IMR-90 (cell line): Measurements from ENCODE around the gene KRTAP5-1. TPM values are rescaled to one million over a fixed set of nuclear protein-coding genes. Genes with fewer than 3 reads are reported as not detected.

ENCODE experiments used
- ATAC-seq: fragments of 200-7000 bp; cut with Tn5 transposase; 2 replicates; pipeline ENCODE4 v1.9.1; 2020; ENCODE audit warnings: low read depth, mild to moderate bottlenecking, moderate library complexity
- BruUV-seq: library from RNA; stranded (reverse); fragments of 400-500 nt; replicated peaks from 2 replicates; lab custom pipeline; 2021; lab: Mats Ljungman, UMichigan
- CTCF ChIA-PET: fragments of 300-600 bp; formaldehyde crosslinking; extraction: SDS; loops from one replicate; lab custom pipeline; 2021; ENCODE audit warnings: antibody characterized with exemption; lab: Yijun Ruan, JAX
- POLR2A ChIA-PET: fragments of 300-600 bp; sonication (Branson Sonifier 250); formaldehyde crosslinking; loops from one replicate; lab custom pipeline; 2022; ENCODE audit warnings: antibody characterized with exemption; ENCODE audit not compliant: unreplicated experiment; lab: Charles Lee
- DNase-seq: peaks from one replicate; pipeline ENCODE4 v3.0.0; 2013
- H2AFZ ChIP-seq: replicated peaks from 2 replicates; pipeline ENCODE3; 2013; ENCODE audit warnings: low read length, mild to moderate bottlenecking; ENCODE audit not compliant: poor library complexity
- H2AK5ac ChIP-seq: 2 replicates; pipeline ENCODE4 v1.6.1; 2013; ENCODE audit warnings: low read depth, low read length, inconsistent platforms
- H2AK9ac ChIP-seq: replicated peaks from 2 replicates; pipeline ENCODE3; 2013; ENCODE audit warnings: mild to moderate bottlenecking, low read depth, low read length, moderate library complexity; ENCODE audit not compliant: poor library complexity
- H2BK120ac ChIP-seq: 2 replicates; pipeline ENCODE4 v1.6.1; 2013; ENCODE audit warnings: low read depth, low read length, inconsistent platforms
- H2BK15ac ChIP-seq: 3 replicates; pipeline ENCODE4 v1.6.1; 2013; ENCODE audit warnings: low read depth, low read length, inconsistent platforms
- H2BK20ac ChIP-seq: 2 replicates; pipeline ENCODE4 v1.6.1; 2013; ENCODE audit warnings: low read depth, mild to moderate bottlenecking, inconsistent platforms, low read length, moderate library complexity
- H2BK5ac ChIP-seq: 2 replicates; pipeline ENCODE4 v1.6.1; 2013; ENCODE audit warnings: mild to moderate bottlenecking, low read depth, low read length, inconsistent platforms; ENCODE audit not compliant: poor library complexity, severe bottlenecking
- H3K14ac ChIP-seq: replicated peaks from 2 replicates; pipeline ENCODE4 v1.6.1; 2013; ENCODE audit warnings: low read depth, low read length, inconsistent platforms
- H3K18ac ChIP-seq: 2 replicates; pipeline ENCODE4 v1.6.1; 2013; ENCODE audit warnings: low read depth, low read length, control low read depth
- H3K23ac ChIP-seq: 2 replicates; pipeline ENCODE4 v1.6.1; 2013; ENCODE audit warnings: low read depth, low read length, inconsistent platforms
- H3K27ac ChIP-seq: 2 replicates; pipeline ENCODE4 v1.5.1; 2013; ENCODE audit warnings: mild to moderate bottlenecking, control low read depth, low read length; ENCODE audit not compliant: insufficient read depth
- H3K27me3 ChIP-seq: 2 replicates; pipeline ENCODE4 v1.6.1; 2013; ENCODE audit warnings: low read length; ENCODE audit not compliant: control insufficient read depth, insufficient read depth
- H3K36me3 ChIP-seq: 2 replicates; pipeline ENCODE4 v1.6.1; 2013; ENCODE audit warnings: low read length, mixed read lengths; ENCODE audit not compliant: control insufficient read depth, insufficient read depth
- H3K4ac ChIP-seq: 2 replicates; pipeline ENCODE4 v1.6.1; 2013; ENCODE audit warnings: low read depth, low read length, inconsistent platforms
- H3K4me1 ChIP-seq: 2 replicates; pipeline ENCODE4 v1.6.1; 2013; ENCODE audit warnings: low read length, mixed read lengths; ENCODE audit not compliant: control insufficient read depth, insufficient read depth
- H3K4me2 ChIP-seq: 2 replicates; pipeline ENCODE4 v1.6.1; 2013; ENCODE audit warnings: low read depth, mild to moderate bottlenecking, control low read depth, low read length, moderate library complexity
- H3K4me3 ChIP-seq: 2 replicates; pipeline ENCODE4 v1.5.1; 2013; ENCODE audit warnings: low read depth, mild to moderate bottlenecking, control low read depth, low read length, moderate library complexity; ENCODE audit not compliant: insufficient read depth
- H3K56ac ChIP-seq: 2 replicates; pipeline ENCODE4 v1.6.1; 2013; ENCODE audit warnings: low read length, inconsistent platforms; ENCODE audit not compliant: insufficient read depth; ENCODE audit errors: extremely low read depth
- H3K79me1 ChIP-seq, 2 experiments: 2 replicates each; pipeline ENCODE4 v1.6.1; 2013; ENCODE audit warnings: low read length in 2 of 2, inconsistent platforms in 1 of 2, low read depth in 1 of 2
- H3K9ac ChIP-seq: 2 replicates; pipeline ENCODE4 v1.6.1; 2013; ENCODE audit warnings: low read depth, low read length, control low read depth
- H3K9me1 ChIP-seq: 2 replicates; pipeline ENCODE4 v1.6.1; 2013; ENCODE audit warnings: low read length, inconsistent platforms; ENCODE audit not compliant: insufficient read depth
- H3K9me3 ChIP-seq: 2 replicates; pipeline ENCODE4 v1.6.1; 2013; ENCODE audit warnings: low read length; ENCODE audit not compliant: control insufficient read depth, insufficient read depth
- H4K20me1 ChIP-seq: 2 replicates; pipeline ENCODE4 v1.6.1; 2013; ENCODE audit warnings: low read length, inconsistent platforms; ENCODE audit not compliant: insufficient read depth
- H4K5ac ChIP-seq: 2 replicates; pipeline ENCODE4 v1.6.1; 2013; ENCODE audit warnings: mild to moderate bottlenecking, low read depth, low read length, control low read depth
- H4K8ac ChIP-seq, 2 experiments: 2 replicates each; pipeline ENCODE4 v1.6.1; 2013; ENCODE audit warnings: low read depth in 2 of 2, low read length in 2 of 2, control low read depth in 1 of 2, inconsistent platforms in 1 of 2
- H4K91ac ChIP-seq: 2 replicates; pipeline ENCODE4 v1.6.1; 2013; ENCODE audit warnings: low read depth, low read length, inconsistent platforms; ENCODE audit not compliant: insufficient read depth
- BHLHE40 ChIP-seq: fragments of 150-350 bp; IDR thresholded peaks from 2 replicates; pipeline ENCODE4 v1.6.1; 2016; ENCODE audit warnings: mild to moderate bottlenecking, low read depth, low read length
- ELK1 ChIP-seq: fragments of 150-350 bp; IDR thresholded peaks from 2 replicates; pipeline ENCODE4 v1.6.1; 2016; ENCODE audit warnings: low read depth, mild to moderate bottlenecking, low read length, moderate library complexity, borderline replicate concordance
- MAFK ChIP-seq: IDR thresholded peaks from 2 replicates; pipeline ENCODE4 v1.6.1; 2012; ENCODE audit warnings: low read depth, low read length, improper control_type of control experiment
- MXI1 ChIP-seq: IDR thresholded peaks from 2 replicates; pipeline ENCODE4 v1.6.1; 2012; ENCODE audit warnings: low read depth, mild to moderate bottlenecking, low read length, moderate library complexity, borderline replicate concordance
- NFE2L2 ChIP-seq: fragments of 150-350 bp; IDR thresholded peaks from 2 replicates; pipeline ENCODE4 v1.6.1; 2016; ENCODE audit warnings: low read depth, mild to moderate bottlenecking, low read length
- POLR2A ChIP-seq: IDR thresholded peaks from 2 replicates; pipeline ENCODE4 v1.6.1; 2012; ENCODE audit warnings: mild to moderate bottlenecking, low read depth, low read length
- RAD21 ChIP-seq: IDR thresholded peaks from 2 replicates; pipeline ENCODE4 v1.6.1; 2012; ENCODE audit warnings: low read length, improper control_type of control experiment
- RCOR1 ChIP-seq: IDR thresholded peaks from 2 replicates; pipeline ENCODE4 v1.6.1; 2012; ENCODE audit warnings: mild to moderate bottlenecking, low read length, improper control_type of control experiment; ENCODE audit not compliant: insufficient replicate concordance
- RFX5 ChIP-seq: IDR thresholded peaks from 2 replicates; pipeline ENCODE4 v1.8.0; 2012; ENCODE audit warnings: low read depth, mild to moderate bottlenecking, low read length, moderate library complexity
- SMC3 ChIP-seq: fragments of 150-350 bp; IDR thresholded peaks from 2 replicates; pipeline ENCODE4 v1.6.1; 2016; ENCODE audit warnings: low read depth, mild to moderate bottlenecking, antibody characterized with exemption, low read length, moderate library complexity
- WGBS, 2 experiments: methylation state at CpG; one replicate each; pipeline versions ENCODE4 v1.1.5 to v1.1.7; 2013; ENCODE audit warnings: missing lambda C conversion rate in 2 of 2; ENCODE audit not compliant: insufficient read length in 1 of 2; ENCODE audit errors: extremely low coverage in 2 of 2; 5-methylcytosine and 5-hydroxymethylcytosine counted together
- dilution Hi-C: fragments of 300-500 bp; cut with HindIII; formaldehyde crosslinking; loops from one replicate; pipeline ENCODE4 v1.14.3; 2018; ENCODE audit warnings: low sequenced_read_pairs; ENCODE audit not compliant: unreplicated experiment
- in situ Hi-C: fragments of 300-500 bp; cut with MboI; formaldehyde crosslinking; loops from 3 replicates; pipeline ENCODE4 v1.14.3; 2019; ENCODE audit warnings: low sequenced_read_pairs, inconsistent platforms, mixed read lengths
- intact Hi-C: fragments of 100-400 bp; cut with micrococcal nuclease; formaldehyde crosslinking; loops from 2 replicates; pipeline ENCODE4 v1.10.0; 2022
- polyA plus RNA-seq, 3 experiments: library from polyadenylated mRNA; depleted of rRNA; stranded (reverse); fragments of >200 nt; gene quantifications; 2 replicates each; pipeline ENCODE4 v1.2.3, GENCODE V29; 2012; ENCODE audit warnings: low replicate concordance in 1 of 3
- total RNA-seq: library from RNA; depleted of rRNA; stranded (reverse); fragments of >200 nt; gene quantifications from 2 replicates; pipeline ENCODE4 v1.2.3, GENCODE V29; 2012
- TF ChIP-seq, protein P1 (sequence below): fragments of 150-350 bp; IDR thresholded peaks from 2 replicates; pipeline ENCODE4 v1.6.1; 2017; ENCODE audit warnings: mild to moderate bottlenecking, antibody characterized with exemption, low read length, low read depth
- TF ChIP-seq, protein P2 (sequence below): conservative IDR thresholded peaks from 2 replicates; pipeline ENCODE4 v1.5.1; 2012; ENCODE audit warnings: mild to moderate bottlenecking, low read depth, low read length, improper control_type of control experiment

KRTAP5-1 gene
- total and polyA plus RNA-seq, 2 of the 4 experiments (the other 2 are of a cell fraction), result not detected

GRCh38 chr11:1565904-1566247 lies 19.2 kb downstream of the KRTAP5-1 start:
- no peak overlapping the region for H2BK20ac ChIP-seq
- no peak overlapping the region for H2BK15ac ChIP-seq
- H3K4me1 ChIP-seq, result peaks cover 11% of the 10 kb centered on the region
- H3K9me1 ChIP-seq, result peaks cover 9% of the 10 kb centered on the region
- no peak overlapping the region for H3K14ac ChIP-seq
- WGBS, 2 experiments, result 63% methylated on average over 1 of the region's 5 CpGs; no CpG with 5 or more reads in 1 of the 2 experiments
- no peak overlapping the region for H2BK5ac ChIP-seq
- no peak overlapping the region for H4K8ac ChIP-seq
- H2BK120ac ChIP-seq, result no peak overlapping the region
- H3K4me2 ChIP-seq, result no peak overlapping the region
- TF ChIP-seq SMC3 (no peak), POLR2A (no peak), RCOR1 (no peak), MAFK (no peak), RAD21 (no peak), NFE2L2 (no peak), MXI1 (no peak), ELK1 (no peak), RFX5 (no peak), BHLHE40 (no peak)
- TF ChIP-seq, protein P1, sequence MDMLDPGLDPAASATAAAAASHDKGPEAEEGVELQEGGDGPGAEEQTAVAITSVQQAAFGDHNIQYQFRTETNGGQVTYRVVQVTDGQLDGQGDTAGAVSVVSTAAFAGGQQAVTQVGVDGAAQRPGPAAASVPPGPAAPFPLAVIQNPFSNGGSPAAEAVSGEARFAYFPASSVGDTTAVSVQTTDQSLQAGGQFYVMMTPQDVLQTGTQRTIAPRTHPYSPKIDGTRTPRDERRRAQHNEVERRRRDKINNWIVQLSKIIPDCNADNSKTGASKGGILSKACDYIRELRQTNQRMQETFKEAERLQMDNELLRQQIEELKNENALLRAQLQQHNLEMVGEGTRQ, result no peak
- TF ChIP-seq, protein P2, sequence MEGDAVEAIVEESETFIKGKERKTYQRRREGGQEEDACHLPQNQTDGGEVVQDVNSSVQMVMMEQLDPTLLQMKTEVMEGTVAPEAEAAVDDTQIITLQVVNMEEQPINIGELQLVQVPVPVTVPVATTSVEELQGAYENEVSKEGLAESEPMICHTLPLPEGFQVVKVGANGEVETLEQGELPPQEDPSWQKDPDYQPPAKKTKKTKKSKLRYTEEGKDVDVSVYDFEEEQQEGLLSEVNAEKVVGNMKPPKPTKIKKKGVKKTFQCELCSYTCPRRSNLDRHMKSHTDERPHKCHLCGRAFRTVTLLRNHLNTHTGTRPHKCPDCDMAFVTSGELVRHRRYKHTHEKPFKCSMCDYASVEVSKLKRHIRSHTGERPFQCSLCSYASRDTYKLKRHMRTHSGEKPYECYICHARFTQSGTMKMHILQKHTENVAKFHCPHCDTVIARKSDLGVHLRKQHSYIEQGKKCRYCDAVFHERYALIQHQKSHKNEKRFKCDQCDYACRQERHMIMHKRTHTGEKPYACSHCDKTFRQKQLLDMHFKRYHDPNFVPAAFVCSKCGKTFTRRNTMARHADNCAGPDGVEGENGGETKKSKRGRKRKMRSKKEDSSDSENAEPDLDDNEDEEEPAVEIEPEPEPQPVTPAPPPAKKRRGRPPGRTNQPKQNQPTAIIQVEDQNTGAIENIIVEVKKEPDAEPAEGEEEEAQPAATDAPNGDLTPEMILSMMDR, result no peak
- H2AK5ac ChIP-seq, result no peak overlapping the region
- CTCF ChIA-PET, result interaction anchor here (0.8 kb wide), 1 partner anchor 9 kb away, joined by 3 read pairs; no protein-coding TSS in a partner anchor
- in situ Hi-C loops (no loop called here), dilution Hi-C loops (no loop called here), intact Hi-C loops (no loop called here)
- H3K36me3 ChIP-seq, result peaks cover 7% of the 10 kb centered on the region
- no peaks in the 10 kb centered on the region for H3K9me3 ChIP-seq
- no peak overlapping the region for H4K91ac ChIP-seq
- H4K5ac ChIP-seq, result no peak overlapping the region
- no peaks in the 10 kb centered on the region for H3K27me3 ChIP-seq
- no peak overlapping the region for H3K4me3 ChIP-seq
- no TSS peak for BruUV-seq
- POLR2A ChIA-PET, result no interaction called here
- H3K4ac ChIP-seq, result no peak overlapping the region
- H3K27ac ChIP-seq, result no peak overlapping the region
- no peak overlapping the region for H3K9ac ChIP-seq
- peaks cover 11 to 36% of the 10 kb centered on the region in 2 experiments; a peak in 2 of 4 replicates for H3K79me1 ChIP-seq
- no peak overlapping the region for H3K23ac ChIP-seq
- H2AK9ac ChIP-seq, result peak overlapping the region; percentile 16
- H4K20me1 ChIP-seq, result peaks cover 75% of the 10 kb centered on the region
- DNase-seq (no peak), ATAC-seq (no peak)
- H3K56ac ChIP-seq, result no peak overlapping the region
- no peak overlapping the region for H2AFZ ChIP-seq
- no peak overlapping the region for H3K18ac ChIP-seq
